ENCODE results near the gene WDFY4. TPM values are rescaled to one million over a fixed set of nuclear protein-coding genes. Genes with fewer than 3 reads are reported as not detected.

Gene WDFY4
- total RNA-seq, 1 donor from 2014 or later, result 26.5 TPM

GRCh38 chr10:48678041-48678440, 6.6 kb upstream of the WDFY4 start:
- intact Hi-C loops (cut with DNase I), result no loop called here
- H3K4me1 ChIP-seq, result no peaks in the 10 kb centered on the region
- H3K27me3 ChIP-seq, result no peaks in the 10 kb centered on the region
- no peaks in the 10 kb centered on the region for H3K9me3 ChIP-seq
- H3K4me3 ChIP-seq, result no peak overlapping the region
- ATAC-seq (no peak), DNase-seq (no peak)
- no peaks in the 10 kb centered on the region for H3K36me3 ChIP-seq
- no peak overlapping the region for H3K27ac ChIP-seq
- TF ChIP-seq CTCF (IDR thresholded peaks at IDR 0.05), result no peak

- intact Hi-C loops (cut with DNase I), result no loop called here
- H3K4me1 ChIP-seq, result no peaks in the 10 kb centered on the region
- H3K4me3 ChIP-seq, result no peak overlapping the region
- TF ChIP-seq CTCF (IDR thresholded peaks at IDR 0.05), result no peak
- no peaks in the 10 kb centered on the region for H3K36me3 ChIP-seq
- DNase-seq (no peak), ATAC-seq (no peak)
- H3K27ac ChIP-seq, result no peak overlapping the region
- no peaks in the 10 kb centered on the region for H3K9me3 ChIP-seq
- H3K27me3 ChIP-seq, result no peaks in the 10 kb centered on the region
Measured at GRCh38 chr10:48681740-48682139, 2.9 kb upstream of the WDFY4 start.

GRCh38 chr10:48682265-48682664, 2.4 kb upstream of the WDFY4 start:
- Histone ChIP-seq H3K36me3 (no peaks in the 10 kb centered on the region), H3K27me3 (no peaks in the 10 kb centered on the region), H3K9me3 (no peaks in the 10 kb centered on the region), H3K4me1 (no peaks in the 10 kb centered on the region), H3K4me3 (no peak overlapping the region), H3K27ac (no peak overlapping the region)
- intact Hi-C loops (cut with DNase I), result no loop called here
- DNase-seq, result no peak
- TF ChIP-seq CTCF (IDR thresholded peaks at IDR 0.05), result no peak
- no peak for ATAC-seq

- Histone ChIP-seq H3K9me3 (no peaks in the 10 kb centered on the region), H3K36me3 (no peaks in the 10 kb centered on the region), H3K4me3 (no peak overlapping the region), H3K27ac (no peak overlapping the region), H3K27me3 (no peaks in the 10 kb centered on the region), H3K4me1 (no peaks in the 10 kb centered on the region)
- DNase-seq (no peak), ATAC-seq (no peak)
- no peak for TF ChIP-seq CTCF (IDR thresholded peaks at IDR 0.05)
- intact Hi-C loops (cut with DNase I), result no loop called here
Measured at GRCh38 chr10:48683424-48683823, 1.2 kb upstream of the WDFY4 start.

GRCh38 chr10:48683868-48684267, 805 bp upstream of the WDFY4 start:
- no peaks in the 10 kb centered on the region for H3K36me3 ChIP-seq
- ATAC-seq (no peak), DNase-seq (no peak)
- no peaks in the 10 kb centered on the region for H3K4me1 ChIP-seq
- H3K9me3 ChIP-seq, result no peaks in the 10 kb centered on the region
- TF ChIP-seq CTCF (IDR thresholded peaks at IDR 0.05), result no peak
- intact Hi-C loops (cut with DNase I), result no loop called here
- H3K27ac ChIP-seq, result no peak overlapping the region
- H3K27me3 ChIP-seq, result no peaks in the 10 kb centered on the region
- H3K4me3 ChIP-seq, result no peak overlapping the region

- intact Hi-C loops (cut with DNase I), result no loop called here
- TF ChIP-seq CTCF (IDR thresholded peaks at IDR 0.05), result no peak
- peak overlapping the region; percentile 80 for H3K27ac ChIP-seq
- H3K4me1 ChIP-seq, result no peaks in the 10 kb centered on the region
- DNase-seq (peak; percentile 82), ATAC-seq (no peak)
- no peaks in the 10 kb centered on the region for H3K27me3 ChIP-seq
- H3K4me3 ChIP-seq, result no peak overlapping the region
- no peaks in the 10 kb centered on the region for H3K36me3 ChIP-seq
- no peaks in the 10 kb centered on the region for H3K9me3 ChIP-seq
Measured at GRCh38 chr10:48684463-48684791, 246 bp upstream of the WDFY4 start.

All from upper lobe of right lung (tissue), 1 donor.